H1 (cell line): Measurements from ENCODE around the gene CXCL17. TPM values are rescaled to one million over a fixed set of nuclear protein-coding genes. Genes with fewer than 3 reads are reported as not detected.

ENCODE experiments used
- CTCF ChIA-PET: fragments of 300-600 bp; sonication (Branson Sonifier 250); formaldehyde crosslinking; loops from one replicate; lab custom pipeline; 2021; ENCODE audit not compliant: partially characterized antibody; lab: Charles Lee
- POLR2A ChIA-PET: fragments of 300-600 bp; sonication (Branson Sonifier 250); formaldehyde crosslinking; loops from one replicate; lab custom pipeline; 2021; ENCODE audit warnings: inconsistent platforms; ENCODE audit not compliant: partially characterized antibody; lab: Charles Lee
- DNase-seq, 2 experiments: peaks; one replicate each; pipeline versions ENCODE4 v3.0.0 to v3.0.0-alpha.2; 2010 to 2022; ENCODE audit warnings: low spot score in 2 of 2, low read depth in 1 of 2, mixed read lengths in 1 of 2
- FAIRE-seq: peaks from 2 replicates; lab custom pipeline; 2011; peaks lifted over from hg19 to GRCh38; lab: Jason Lieb, UNC
- H2AFZ ChIP-seq: 2 replicates; pipeline ENCODE4 v1.8.1; 2012; ENCODE audit warnings: low read length, inconsistent platforms
- H2AK5ac ChIP-seq: 2 replicates; pipeline ENCODE4 v1.6.1; 2013; ENCODE audit warnings: low read depth, low read length
- H2BK120ac ChIP-seq: replicated peaks from 2 replicates; pipeline ENCODE3; 2013; ENCODE audit warnings: low read depth, low read length, inconsistent platforms
- H2BK12ac ChIP-seq: 2 replicates; pipeline ENCODE4 v1.6.1; 2013; ENCODE audit warnings: low read depth, low read length
- H2BK15ac ChIP-seq: 2 replicates; pipeline ENCODE4 v1.6.1; 2013; ENCODE audit warnings: low read length
- H2BK20ac ChIP-seq: 2 replicates; pipeline ENCODE4 v1.6.1; 2013; ENCODE audit warnings: low read length
- H2BK5ac ChIP-seq: 2 replicates; pipeline ENCODE4 v1.6.1; 2013; ENCODE audit warnings: low read depth, low read length
- H3K14ac ChIP-seq: 2 replicates; pipeline ENCODE4 v1.6.1; 2013; ENCODE audit warnings: inconsistent platforms; ENCODE audit not compliant: insufficient read length
- H3K18ac ChIP-seq: 2 replicates; pipeline ENCODE4 v1.6.1; 2013; ENCODE audit warnings: low read length; ENCODE audit errors: extremely low read depth
- H3K23ac ChIP-seq: 2 replicates; pipeline ENCODE4 v1.6.1; 2013; ENCODE audit warnings: inconsistent platforms; ENCODE audit not compliant: insufficient read length
- H3K23me2 ChIP-seq: 2 replicates; pipeline ENCODE4 v1.6.1; 2013; ENCODE audit warnings: low read depth, low read length
- H3K27ac ChIP-seq: 2 replicates; pipeline ENCODE4 v1.6.1; 2011; ENCODE audit warnings: low read depth, low read length, inconsistent platforms
- H3K27me3 ChIP-seq, 4 experiments: replicated peaks in 1 of 4; 1 replicate in 1 of 4; 2 replicates in 3 of 4; pipeline versions ENCODE4 v1.6.1 to v1.8.1; 2011 to 2013; ENCODE audit warnings: low read length in 3 of 4, mild to moderate bottlenecking in 3 of 4, inconsistent platforms in 2 of 4, mixed read lengths in 2 of 4, moderate library complexity in 1 of 4; ENCODE audit not compliant: control insufficient read depth in 3 of 4, insufficient read depth in 3 of 4; ENCODE audit errors: extremely low read depth in 1 of 4
- H3K36me3 ChIP-seq, 4 experiments: 2 replicates each; pipeline versions ENCODE4 v1.6.1 to v1.8.1; 2011 to 2013; ENCODE audit warnings: mild to moderate bottlenecking in 4 of 4, low read length in 3 of 4, moderate library complexity in 2 of 4, control low read depth in 1 of 4, inconsistent platforms in 1 of 4; ENCODE audit not compliant: insufficient read depth in 4 of 4, control insufficient read depth in 2 of 4
- H3K4ac ChIP-seq: replicated peaks from 2 replicates; pipeline ENCODE3; 2013; ENCODE audit warnings: low read length, low read depth, mixed read lengths, inconsistent platforms; ENCODE audit not compliant: insufficient read length
- H3K4me1 ChIP-seq, 4 experiments: replicated peaks in 1 of 4; 1 replicate in 1 of 4; 2 replicates in 3 of 4; pipeline versions ENCODE4 v1.6.1 to v1.8.1; 2011 to 2013; ENCODE audit warnings: low read length in 3 of 4, inconsistent platforms in 2 of 4, mixed read lengths in 1 of 4; ENCODE audit not compliant: insufficient read depth in 4 of 4, control insufficient read depth in 3 of 4
- H3K4me2 ChIP-seq, 2 experiments: 2 replicates each; pipeline versions ENCODE4 v1.6.1 to v1.8.1; 2011 to 2013; ENCODE audit warnings: low read depth in 2 of 2, low read length in 2 of 2, control low read depth in 1 of 2, inconsistent platforms in 1 of 2, mild to moderate bottlenecking in 1 of 2; ENCODE audit not compliant: insufficient read depth in 1 of 2
- H3K4me3 ChIP-seq, 4 experiments: fragments of 200-600, 300-600 bp in 1 of 4; sonication (generic), shearing (Covaris generic), sonication (Bioruptor Twin) in 1 of 4; 2 replicates each; pipeline versions ENCODE4 v1.5.1 to v1.8.1; 2011 to 2016; ENCODE audit warnings: low read length in 4 of 4, low read depth in 3 of 4, control low read depth in 2 of 4, inconsistent platforms in 2 of 4, mild to moderate bottlenecking in 2 of 4, mixed read lengths in 1 of 4, moderate library complexity in 1 of 4; ENCODE audit not compliant: insufficient read depth in 2 of 4; ENCODE audit errors: extremely low read depth in 1 of 4
- H3K56ac ChIP-seq: replicated peaks from 2 replicates; pipeline ENCODE3; 2013; ENCODE audit warnings: low read depth, mild to moderate bottlenecking, mixed read lengths, low read length, inconsistent platforms; ENCODE audit not compliant: insufficient read length
- H3K79me1 ChIP-seq: 2 replicates; pipeline ENCODE4 v1.6.1; 2013; ENCODE audit warnings: low read depth, low read length, control low read depth
- H3K79me2 ChIP-seq, 2 experiments: 2 replicates each; pipeline versions ENCODE4 v1.6.1 to v1.8.1; 2012 to 2013; ENCODE audit warnings: low read length in 2 of 2, mild to moderate bottlenecking in 2 of 2, inconsistent platforms in 1 of 2; ENCODE audit not compliant: insufficient read depth in 2 of 2, control insufficient read depth in 1 of 2
- H3K9ac ChIP-seq, 4 experiments: replicated peaks in 1 of 4; 1 replicate in 1 of 4; 2 replicates in 3 of 4; pipeline versions ENCODE4 v1.6.1 to v1.8.1; 2011 to 2013; ENCODE audit warnings: low read depth in 3 of 4, low read length in 3 of 4, control low read depth in 2 of 4, mild to moderate bottlenecking in 2 of 4, moderate library complexity in 2 of 4, inconsistent platforms in 1 of 4; ENCODE audit errors: extremely low read depth in 1 of 4
- H3K9me3 ChIP-seq, 2 experiments: 2 replicates each; pipeline versions ENCODE4 v1.6.1 to v1.8.1; 2012 to 2013; ENCODE audit warnings: mild to moderate bottlenecking in 2 of 2, moderate library complexity in 2 of 2, control low read depth in 1 of 2, inconsistent platforms in 1 of 2, low read depth in 1 of 2, low read length in 1 of 2, mixed read lengths in 1 of 2; ENCODE audit not compliant: insufficient read depth in 2 of 2
- H4K20me1 ChIP-seq, 2 experiments: replicated peaks in 1 of 2; 2 replicates each; pipeline versions ENCODE3 to v1.8.1; 2011 to 2013; ENCODE audit warnings: inconsistent platforms in 2 of 2, low read length in 2 of 2, mild to moderate bottlenecking in 1 of 2; ENCODE audit not compliant: insufficient read depth in 2 of 2, control insufficient read depth in 1 of 2
- H4K5ac ChIP-seq: 2 replicates; pipeline ENCODE4 v1.6.1; 2013; ENCODE audit warnings: low read length, low read depth, mixed read lengths, inconsistent platforms; ENCODE audit not compliant: insufficient read length
- H4K8ac ChIP-seq: 2 replicates; pipeline ENCODE4 v1.8.0; 2013; ENCODE audit warnings: mild to moderate bottlenecking, moderate library complexity, low read length, inconsistent platforms; ENCODE audit not compliant: insufficient read depth; ENCODE audit errors: extremely low read depth
- H4K91ac ChIP-seq: replicated peaks from 2 replicates; pipeline ENCODE3; 2013; ENCODE audit warnings: low read length, mixed read lengths, inconsistent platforms; ENCODE audit not compliant: insufficient read length
- ATF2 ChIP-seq: IDR thresholded peaks from 2 replicates; pipeline ENCODE4 v1.6.1; 2012; ENCODE audit warnings: low read length, inconsistent platforms
- CTBP2 ChIP-seq: IDR thresholded peaks from 2 replicates; pipeline ENCODE4 v1.7.0; 2011; ENCODE audit warnings: borderline replicate concordance, mild to moderate bottlenecking, moderate library complexity, mixed read lengths, low read length; ENCODE audit not compliant: insufficient read depth, insufficient read length
- EZH2 ChIP-seq: fragments of 200-600 bp; sonication (generic); IDR thresholded peaks from 2 replicates; pipeline ENCODE4 v1.7.1; 2012; ENCODE audit warnings: low read depth, mild to moderate bottlenecking, moderate library complexity, low read length, inconsistent platforms; ENCODE audit not compliant: severe bottlenecking
- HDAC2 ChIP-seq, 2 experiments: fragments of 300-600 bp in 1 of 2; sonication (generic) in 1 of 2; IDR thresholded peaks; 2 replicates each; pipeline ENCODE4 v1.6.1; 2011 to 2012; ENCODE audit warnings: low read depth in 2 of 2, low read length in 2 of 2, mild to moderate bottlenecking in 2 of 2, moderate library complexity in 2 of 2, borderline replicate concordance in 1 of 2, inconsistent platforms in 1 of 2
- JUN ChIP-seq: IDR thresholded peaks from 2 replicates; pipeline ENCODE4 v1.6.1; 2011; ENCODE audit warnings: low read depth, mild to moderate bottlenecking, improper control_type of control experiment, low read length
- MAFK ChIP-seq: IDR thresholded peaks from 2 replicates; pipeline ENCODE4 v1.6.1; 2012; ENCODE audit warnings: low read depth, mild to moderate bottlenecking, improper control_type of control experiment, low read length
- RFX5 ChIP-seq: IDR thresholded peaks from 2 replicates; pipeline ENCODE4 v1.6.1; 2011; ENCODE audit warnings: low read depth, low read length, improper control_type of control experiment, borderline replicate concordance
- SIRT6 ChIP-seq: IDR thresholded peaks from one replicate; pipeline ENCODE4 v1.7.1; 2012; ENCODE audit warnings: low read length, inconsistent platforms
- TCF12 ChIP-seq: IDR thresholded peaks from 2 replicates; pipeline ENCODE4 v1.6.1; 2011; ENCODE audit warnings: low read depth, mild to moderate bottlenecking, low read length
- USF2 ChIP-seq: IDR thresholded peaks from 2 replicates; pipeline ENCODE4 v1.6.1; 2011; ENCODE audit warnings: low read length, improper control_type of control experiment
- WGBS, 2 experiments: shearing (Covaris generic) in 1 of 2; methylation state at CpG; one replicate each; pipeline versions ENCODE4 v1.1.6 to v1.1.7; 2013 to 2015; ENCODE audit warnings: low lambda C conversion rate in 2 of 2, mixed read lengths in 2 of 2, inconsistent platforms in 1 of 2, low coverage in 1 of 2, missing lambda C conversion rate in 1 of 2; ENCODE audit not compliant: insufficient replicate concordance in 2 of 2, insufficient coverage in 1 of 2, insufficient read length in 1 of 2; ENCODE audit errors: extremely low coverage in 1 of 2, missing lambda C conversion rate in 1 of 2; 5-methylcytosine and 5-hydroxymethylcytosine counted together
- polyA plus RNA-seq, 7 experiments: library from polyadenylated mRNA; depleted of rRNA in 3 of 7; stranded (reverse) in 5 of 7; unstranded in 2 of 7; fragments of >200 nt in 5 of 7; fragments of 200-250 nt in 2 of 7; gene quantifications; 1 replicate in 5 of 7; 2 replicates in 1 of 7; 4 replicates in 1 of 7; pipeline versions ENCODE4 v1.2.1 to v1.2.3, GENCODE V29; 2011 to 2013; ENCODE audit warnings: missing spikeins in 2 of 7, mixed read lengths in 2 of 7
- total RNA-seq: library from RNA; stranded (reverse); fragmentation: NEBNext Ultra II Directional; extraction: Animal tissue kit (Norgen Biotek cat#: 25700); gene quantifications from 2 replicates; pipeline ENCODE4 v1.2.1, GENCODE V29; 2021

Gene CXCL17
- total and polyA plus RNA-seq, 2 of the 8 experiments (the other 6 are each of a cell fraction or from before 2014, with no cell fraction given), result not detected

- Histone ChIP-seq H2AFZ (no peak overlapping the region), H4K91ac (no peak overlapping the region), H3K36me3 (no peaks in the 10 kb centered on the region), H3K18ac (no peak overlapping the region), H3K27me3 (no peaks in the 10 kb centered on the region; a peak in 1 of 7 replicates), H2BK12ac (no peak overlapping the region), H3K4me2 (no peak overlapping the region), H2AK5ac (no peak overlapping the region), H3K4ac (no peak overlapping the region), H3K14ac (no peak overlapping the region), H4K8ac (no peak overlapping the region), H2BK15ac (no peak overlapping the region), H3K79me1 (no peaks in the 10 kb centered on the region), H3K9me3 (no peaks in the 10 kb centered on the region), H2BK20ac (0 out of 2 replicates have a peak overlapping the region, but pooled peaks have one; percentile 15), H2BK5ac (no peak overlapping the region), H4K20me1 (no peaks in the 10 kb centered on the region), H4K5ac (no peak overlapping the region), H3K4me3 (no peak overlapping the region), H3K56ac (no peak overlapping the region), H3K23me2 (no peaks in the 10 kb centered on the region), H3K27ac (no peak overlapping the region), H2BK120ac (no peak overlapping the region), H3K23ac (no peak overlapping the region), H3K4me1 (peaks cover 0 to 13% (median 5%) of the 10 kb centered on the region in 4 experiments; a peak in 5 of 7 replicates), H3K79me2 (no peaks in the 10 kb centered on the region), H3K9ac (no peak overlapping the region)
- no peak for FAIRE-seq
- DNase-seq, result no peak
- WGBS, 2 experiments, result 52% methylated on average over 4 of the region's 4 CpGs; no CpG with 5 or more reads in 1 of the 2 experiments
- POLR2A ChIA-PET, result interaction anchor here (0.9 to 1.1 kb wide), 2 partner anchors 20 to 38 kb away, joined by 3 to 4 read pairs; no protein-coding TSS in a partner anchor
- CTCF ChIA-PET, result interaction anchor here (0.6 to 6.6 kb wide), 15 partner anchors 10 to 143 kb away, joined by 3 to 182 read pairs (median 9); partner anchors contain the start of genes CEACAM1 and CXCL17
- no peak for TF ChIP-seq CTBP2
- no peak for TF ChIP-seq HDAC2 (IDR thresholded peaks at IDR 0.05; ENCODE audit: borderline replicate concordance in 1 of 2, low read depth in 2 of 2, low read length in 2 of 2)
- no peak for TF ChIP-seq EZH2
- no peak for TF ChIP-seq SIRT6
- no peak for TF ChIP-seq ATF2
- no peak for TF ChIP-seq TCF12
- no peak for TF ChIP-seq USF2
- TF ChIP-seq JUN, result no peak
- TF ChIP-seq RFX5, result no peak
- TF ChIP-seq MAFK, result no peak
Observed at GRCh38 chr19:42452590-42452989, 9.8 kb upstream of the CXCL17 start.
